K562 (cell line): ENCODE results near the gene C4BPB. TPM values are rescaled to one million over a fixed set of nuclear protein-coding genes. Genes with fewer than 3 reads are reported as not detected.

Experiments used
- CEBPB ChIP-seq: fragments of 450-650 bp; IDR thresholded peaks from 2 replicates; pipeline ENCODE4 v1.6.1; 2016; ENCODE audit warnings: missing genetic modification characterization, missing compliant biosample characterization
- polyA plus RNA-seq, 8 experiments: library from polyadenylated mRNA; depleted of rRNA in 4 of 8; stranded (reverse) in 5 of 8; unstranded in 3 of 8; fragments of >200 nt; fragmentation: Nextera tagmentation in 2 of 8; fragmentation: Illumina TruSeq in 1 of 8; extraction: Ambion mirVana in 2 of 8; extraction: Trizol in 1 of 8; gene quantifications; 2 replicates each; pipeline versions ENCODE4 v1.2.1 to v1.2.3, GENCODE V29; 2011 to 2014; ENCODE audit warnings: inconsistent platforms in 1 of 8, missing spikeins in 1 of 8
- total RNA-seq, 7 experiments: library from RNA; depleted of rRNA in 6 of 7; stranded (reverse); fragments of >200 nt in 6 of 7; fragmentation: Illumina TruSeq in 2 of 7; extraction: Trizol in 2 of 7; gene quantifications; 2 replicates each; pipeline versions ENCODE4 v1.2.1 to v1.2.3, GENCODE V29; 2011 to 2021; ENCODE audit warnings: low replicate concordance in 1 of 7
- TF ChIP-seq, protein P1 (sequence below): fragments of 200-600 bp; sonication (generic); IDR thresholded peaks from one replicate; pipeline ENCODE4 v1.6.1; 2012; ENCODE audit warnings: mild to moderate bottlenecking, low read depth, low read length, inconsistent platforms

The C4BPB gene
- total and polyA plus RNA-seq, 9 of the 15 experiments (the other 6 are each of a cell fraction or from before 2014, with no cell fraction given): not detected

DNA sequence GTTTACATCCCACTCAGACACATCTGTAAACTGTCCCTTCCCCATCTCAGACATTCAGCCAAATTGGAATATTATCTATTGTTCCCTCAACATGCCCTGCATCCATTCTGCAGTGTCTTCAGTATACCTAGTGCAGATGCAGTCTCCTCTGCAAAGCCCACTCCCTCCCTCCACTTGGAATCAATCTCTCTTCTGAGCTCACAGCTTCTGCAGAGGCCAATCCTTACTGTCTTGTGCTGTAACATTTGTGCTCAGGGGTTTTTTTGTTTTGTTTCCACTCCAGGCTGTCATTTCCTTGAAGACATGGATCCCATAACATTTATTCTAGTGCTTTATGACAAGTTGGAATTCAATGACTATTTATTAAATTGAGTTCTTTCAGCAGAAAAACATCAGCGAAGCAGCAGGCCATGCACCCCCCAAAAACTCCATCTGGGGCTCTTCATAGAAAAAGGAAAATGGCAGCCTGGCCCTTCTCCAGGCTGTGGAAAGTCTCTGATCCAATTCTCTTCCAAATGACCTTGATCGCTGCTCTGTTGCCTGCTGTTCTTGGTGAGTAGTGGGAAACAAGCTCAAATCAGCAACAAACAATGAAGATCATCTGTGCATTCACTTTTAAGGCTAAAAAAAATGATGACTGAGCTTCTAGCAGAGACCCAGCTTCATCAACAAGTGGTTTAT lies 24.1 kb downstream of the C4BPB start (continued):
- TF ChIP-seq, protein P1, sequence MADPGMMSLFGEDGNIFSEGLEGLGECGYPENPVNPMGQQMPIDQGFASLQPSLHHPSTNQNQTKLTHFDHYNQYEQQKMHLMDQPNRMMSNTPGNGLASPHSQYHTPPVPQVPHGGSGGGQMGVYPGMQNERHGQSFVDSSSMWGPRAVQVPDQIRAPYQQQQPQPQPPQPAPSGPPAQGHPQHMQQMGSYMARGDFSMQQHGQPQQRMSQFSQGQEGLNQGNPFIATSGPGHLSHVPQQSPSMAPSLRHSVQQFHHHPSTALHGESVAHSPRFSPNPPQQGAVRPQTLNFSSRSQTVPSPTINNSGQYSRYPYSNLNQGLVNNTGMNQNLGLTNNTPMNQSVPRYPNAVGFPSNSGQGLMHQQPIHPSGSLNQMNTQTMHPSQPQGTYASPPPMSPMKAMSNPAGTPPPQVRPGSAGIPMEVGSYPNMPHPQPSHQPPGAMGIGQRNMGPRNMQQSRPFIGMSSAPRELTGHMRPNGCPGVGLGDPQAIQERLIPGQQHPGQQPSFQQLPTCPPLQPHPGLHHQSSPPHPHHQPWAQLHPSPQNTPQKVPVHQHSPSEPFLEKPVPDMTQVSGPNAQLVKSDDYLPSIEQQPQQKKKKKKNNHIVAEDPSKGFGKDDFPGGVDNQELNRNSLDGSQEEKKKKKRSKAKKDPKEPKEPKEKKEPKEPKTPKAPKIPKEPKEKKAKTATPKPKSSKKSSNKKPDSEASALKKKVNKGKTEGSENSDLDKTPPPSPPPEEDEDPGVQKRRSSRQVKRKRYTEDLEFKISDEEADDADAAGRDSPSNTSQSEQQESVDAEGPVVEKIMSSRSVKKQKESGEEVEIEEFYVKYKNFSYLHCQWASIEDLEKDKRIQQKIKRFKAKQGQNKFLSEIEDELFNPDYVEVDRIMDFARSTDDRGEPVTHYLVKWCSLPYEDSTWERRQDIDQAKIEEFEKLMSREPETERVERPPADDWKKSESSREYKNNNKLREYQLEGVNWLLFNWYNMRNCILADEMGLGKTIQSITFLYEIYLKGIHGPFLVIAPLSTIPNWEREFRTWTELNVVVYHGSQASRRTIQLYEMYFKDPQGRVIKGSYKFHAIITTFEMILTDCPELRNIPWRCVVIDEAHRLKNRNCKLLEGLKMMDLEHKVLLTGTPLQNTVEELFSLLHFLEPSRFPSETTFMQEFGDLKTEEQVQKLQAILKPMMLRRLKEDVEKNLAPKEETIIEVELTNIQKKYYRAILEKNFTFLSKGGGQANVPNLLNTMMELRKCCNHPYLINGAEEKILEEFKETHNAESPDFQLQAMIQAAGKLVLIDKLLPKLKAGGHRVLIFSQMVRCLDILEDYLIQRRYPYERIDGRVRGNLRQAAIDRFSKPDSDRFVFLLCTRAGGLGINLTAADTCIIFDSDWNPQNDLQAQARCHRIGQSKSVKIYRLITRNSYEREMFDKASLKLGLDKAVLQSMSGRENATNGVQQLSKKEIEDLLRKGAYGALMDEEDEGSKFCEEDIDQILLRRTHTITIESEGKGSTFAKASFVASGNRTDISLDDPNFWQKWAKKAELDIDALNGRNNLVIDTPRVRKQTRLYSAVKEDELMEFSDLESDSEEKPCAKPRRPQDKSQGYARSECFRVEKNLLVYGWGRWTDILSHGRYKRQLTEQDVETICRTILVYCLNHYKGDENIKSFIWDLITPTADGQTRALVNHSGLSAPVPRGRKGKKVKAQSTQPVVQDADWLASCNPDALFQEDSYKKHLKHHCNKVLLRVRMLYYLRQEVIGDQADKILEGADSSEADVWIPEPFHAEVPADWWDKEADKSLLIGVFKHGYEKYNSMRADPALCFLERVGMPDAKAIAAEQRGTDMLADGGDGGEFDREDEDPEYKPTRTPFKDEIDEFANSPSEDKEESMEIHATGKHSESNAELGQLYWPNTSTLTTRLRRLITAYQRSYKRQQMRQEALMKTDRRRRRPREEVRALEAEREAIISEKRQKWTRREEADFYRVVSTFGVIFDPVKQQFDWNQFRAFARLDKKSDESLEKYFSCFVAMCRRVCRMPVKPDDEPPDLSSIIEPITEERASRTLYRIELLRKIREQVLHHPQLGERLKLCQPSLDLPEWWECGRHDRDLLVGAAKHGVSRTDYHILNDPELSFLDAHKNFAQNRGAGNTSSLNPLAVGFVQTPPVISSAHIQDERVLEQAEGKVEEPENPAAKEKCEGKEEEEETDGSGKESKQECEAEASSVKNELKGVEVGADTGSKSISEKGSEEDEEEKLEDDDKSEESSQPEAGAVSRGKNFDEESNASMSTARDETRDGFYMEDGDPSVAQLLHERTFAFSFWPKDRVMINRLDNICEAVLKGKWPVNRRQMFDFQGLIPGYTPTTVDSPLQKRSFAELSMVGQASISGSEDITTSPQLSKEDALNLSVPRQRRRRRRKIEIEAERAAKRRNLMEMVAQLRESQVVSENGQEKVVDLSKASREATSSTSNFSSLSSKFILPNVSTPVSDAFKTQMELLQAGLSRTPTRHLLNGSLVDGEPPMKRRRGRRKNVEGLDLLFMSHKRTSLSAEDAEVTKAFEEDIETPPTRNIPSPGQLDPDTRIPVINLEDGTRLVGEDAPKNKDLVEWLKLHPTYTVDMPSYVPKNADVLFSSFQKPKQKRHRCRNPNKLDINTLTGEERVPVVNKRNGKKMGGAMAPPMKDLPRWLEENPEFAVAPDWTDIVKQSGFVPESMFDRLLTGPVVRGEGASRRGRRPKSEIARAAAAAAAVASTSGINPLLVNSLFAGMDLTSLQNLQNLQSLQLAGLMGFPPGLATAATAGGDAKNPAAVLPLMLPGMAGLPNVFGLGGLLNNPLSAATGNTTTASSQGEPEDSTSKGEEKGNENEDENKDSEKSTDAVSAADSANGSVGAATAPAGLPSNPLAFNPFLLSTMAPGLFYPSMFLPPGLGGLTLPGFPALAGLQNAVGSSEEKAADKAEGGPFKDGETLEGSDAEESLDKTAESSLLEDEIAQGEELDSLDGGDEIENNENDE: no peak
- no peak for TF ChIP-seq CEBPB (tag)
